Measurements from ENCODE around the gene TRAF3IP1. TPM values are rescaled to one million over a fixed set of nuclear protein-coding genes. Genes with fewer than 3 reads are reported as not detected.

Gene TRAF3IP1
- polyA plus RNA-seq, 1 donor from 2014 or later, result 12.5 TPM

- Histone ChIP-seq H3K4me2 (ENCODE audit: low read length) (no peak overlapping the region), H3K79me2 (replicated peaks; ENCODE audit: insufficient read depth, low read length) (no peaks in the 10 kb centered on the region), H2AFZ (ENCODE audit: low read depth, low read length) (no peak overlapping the region), H3K9me3 (ENCODE audit: low read length) (no peaks in the 10 kb centered on the region), H3K4me3 (ENCODE audit: low read length) (no peak overlapping the region), H3K9ac (ENCODE audit: low read length) (no peak overlapping the region), H3K36me3 (ENCODE audit: insufficient read depth, low read length) (no peaks in the 10 kb centered on the region), H3K9me2 (ENCODE audit: insufficient read depth, low read length) (no peaks in the 10 kb centered on the region), H3K27me3 (ENCODE audit: insufficient read depth, low read depth, low read length) (no peaks in the 10 kb centered on the region), H4K20me1 (ENCODE audit: insufficient read depth) (no peaks in the 10 kb centered on the region), H3F3A (ENCODE audit: insufficient read depth, low read length, poor library complexity, severe bottlenecking) (no peaks in the 10 kb centered on the region), H3K27ac (ENCODE audit: low read length) (no peak overlapping the region)
- no peak for TF ChIP-seq RAD21 (conservative IDR thresholded peaks at IDR 0.05)
Observed at GRCh38 chr2:238336151-238336550, 15.8 kb downstream of the TRAF3IP1 start.

GRCh38 chr2:238336793-238337444 lies 16.6 kb downstream of the TRAF3IP1 start:
- H3K27ac ChIP-seq (ENCODE audit: low read length), result no peak overlapping the region
- H3K4me3 ChIP-seq (ENCODE audit: low read length), result no peak overlapping the region
- H3K27me3 ChIP-seq (ENCODE audit: insufficient read depth, low read depth, low read length), result no peaks in the 10 kb centered on the region
- H3F3A ChIP-seq (ENCODE audit: insufficient read depth, low read length, poor library complexity, severe bottlenecking), result no peaks in the 10 kb centered on the region
- no peak overlapping the region for H2AFZ ChIP-seq (ENCODE audit: low read depth, low read length)
- H3K9me2 ChIP-seq (ENCODE audit: insufficient read depth, low read length), result no peaks in the 10 kb centered on the region
- H3K9ac ChIP-seq (ENCODE audit: low read length), result no peak overlapping the region
- no peak overlapping the region for H3K4me2 ChIP-seq (ENCODE audit: low read length)
- H3K79me2 ChIP-seq (replicated peaks; ENCODE audit: insufficient read depth, low read length), result no peaks in the 10 kb centered on the region
- no peaks in the 10 kb centered on the region for H3K36me3 ChIP-seq (ENCODE audit: insufficient read depth, low read length)
- no peaks in the 10 kb centered on the region for H3K9me3 ChIP-seq (ENCODE audit: low read length)
- H4K20me1 ChIP-seq (ENCODE audit: insufficient read depth), result no peaks in the 10 kb centered on the region
- TF ChIP-seq TAF1 (IDR thresholded peaks at IDR 0.05; ENCODE audit: low read depth) (no peak), SMC3 (conservative IDR thresholded peaks at IDR 0.05; ENCODE audit: poor library complexity) (no peak), EZH2 (IDR thresholded peaks at IDR 0.05; ENCODE audit: borderline replicate concordance, insufficient read depth, low read length, poor library complexity, severe bottlenecking) (no peak), POLR2AphosphoS5 (IDR thresholded peaks at IDR 0.05) (no peak), RAD21 (conservative IDR thresholded peaks at IDR 0.05) (no peak), MXI1 (conservative IDR thresholded peaks at IDR 0.05; ENCODE audit: poor library complexity, severe bottlenecking) (no peak), EP300 (conservative IDR thresholded peaks at IDR 0.05; ENCODE audit: poor library complexity, severe bottlenecking) (no peak), CTCF (IDR thresholded peaks at IDR 0.05; ENCODE audit: poor library complexity, severe bottlenecking) (no peak)
- TF ChIP-seq, protein P1, sequence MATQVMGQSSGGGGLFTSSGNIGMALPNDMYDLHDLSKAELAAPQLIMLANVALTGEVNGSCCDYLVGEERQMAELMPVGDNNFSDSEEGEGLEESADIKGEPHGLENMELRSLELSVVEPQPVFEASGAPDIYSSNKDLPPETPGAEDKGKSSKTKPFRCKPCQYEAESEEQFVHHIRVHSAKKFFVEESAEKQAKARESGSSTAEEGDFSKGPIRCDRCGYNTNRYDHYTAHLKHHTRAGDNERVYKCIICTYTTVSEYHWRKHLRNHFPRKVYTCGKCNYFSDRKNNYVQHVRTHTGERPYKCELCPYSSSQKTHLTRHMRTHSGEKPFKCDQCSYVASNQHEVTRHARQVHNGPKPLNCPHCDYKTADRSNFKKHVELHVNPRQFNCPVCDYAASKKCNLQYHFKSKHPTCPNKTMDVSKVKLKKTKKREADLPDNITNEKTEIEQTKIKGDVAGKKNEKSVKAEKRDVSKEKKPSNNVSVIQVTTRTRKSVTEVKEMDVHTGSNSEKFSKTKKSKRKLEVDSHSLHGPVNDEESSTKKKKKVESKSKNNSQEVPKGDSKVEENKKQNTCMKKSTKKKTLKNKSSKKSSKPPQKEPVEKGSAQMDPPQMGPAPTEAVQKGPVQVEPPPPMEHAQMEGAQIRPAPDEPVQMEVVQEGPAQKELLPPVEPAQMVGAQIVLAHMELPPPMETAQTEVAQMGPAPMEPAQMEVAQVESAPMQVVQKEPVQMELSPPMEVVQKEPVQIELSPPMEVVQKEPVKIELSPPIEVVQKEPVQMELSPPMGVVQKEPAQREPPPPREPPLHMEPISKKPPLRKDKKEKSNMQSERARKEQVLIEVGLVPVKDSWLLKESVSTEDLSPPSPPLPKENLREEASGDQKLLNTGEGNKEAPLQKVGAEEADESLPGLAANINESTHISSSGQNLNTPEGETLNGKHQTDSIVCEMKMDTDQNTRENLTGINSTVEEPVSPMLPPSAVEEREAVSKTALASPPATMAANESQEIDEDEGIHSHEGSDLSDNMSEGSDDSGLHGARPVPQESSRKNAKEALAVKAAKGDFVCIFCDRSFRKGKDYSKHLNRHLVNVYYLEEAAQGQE (IDR thresholded peaks at IDR 0.05; ENCODE audit: borderline replicate concordance), result no peak

Data from neural cell (in vitro differentiated cells).